CD8-positive, alpha-beta memory T cell (primary cell): ENCODE measurements around the gene FTSJ3. TPM values are rescaled to one million over a fixed set of nuclear protein-coding genes. Genes with fewer than 3 reads are reported as not detected.
"Not testable (repeated sequence)": the region's sequence is repeated elsewhere in the genome, so short reads cannot be mapped to it uniquely, and the experiment has no call there.

Source experiments
- CTCF ChIA-PET: fragments of 350-600 bp; sonication (Branson Sonifier 250); formaldehyde crosslinking; loops from one replicate; lab custom pipeline; 2021; ENCODE audit warnings: antibody characterized with exemption; lab: Charles Lee
- POLR2A ChIA-PET: fragments of 350-600 bp; sonication (Branson Sonifier 250); formaldehyde crosslinking; loops from one replicate; lab custom pipeline; 2021; ENCODE audit warnings: antibody characterized with exemption; lab: Charles Lee
- DNase-seq, 5 donors: peaks; one replicate each; pipeline versions ENCODE4 v3.0.0 to v3.0.0-alpha.2; 2020 to 2022; ENCODE audit warnings: mixed read lengths in 1 of 5
- H3K27ac ChIP-seq: one replicate; pipeline ENCODE4 v1.7.0; 2013; ENCODE audit warnings: low read depth, mild to moderate bottlenecking, low read length, moderate library complexity
- H3K27me3 ChIP-seq: 2 replicates; pipeline ENCODE4 v1.7.0; 2013; ENCODE audit warnings: low read length, mild to moderate bottlenecking; ENCODE audit not compliant: insufficient read depth, poor library complexity, severe bottlenecking
- H3K36me3 ChIP-seq: 2 replicates; pipeline ENCODE4 v1.7.0; 2013; ENCODE audit warnings: mild to moderate bottlenecking, low read length, moderate library complexity; ENCODE audit not compliant: insufficient read depth
- H3K4me1 ChIP-seq: 2 replicates; pipeline ENCODE4 v1.7.0; 2013; ENCODE audit warnings: mild to moderate bottlenecking, low read length, moderate library complexity; ENCODE audit not compliant: insufficient read depth
- H3K4me3 ChIP-seq: 2 replicates; pipeline ENCODE4 v1.7.0; 2013; ENCODE audit warnings: mild to moderate bottlenecking, low read length
- H3K9me3 ChIP-seq: 2 replicates; pipeline ENCODE4 v1.7.0; 2013; ENCODE audit warnings: mild to moderate bottlenecking, low read length
- H3K27ac Mint-ChIP-seq, 8 donors: one replicate each; pipeline ENCODE4 v1.8.0; 2020 to 2021; ENCODE audit warnings: mixed read lengths in 8 of 8, mild to moderate bottlenecking in 6 of 8, inconsistent platforms in 3 of 8, moderate library complexity in 3 of 8
- H3K27me3 Mint-ChIP-seq, 2 donors: one replicate each; pipeline ENCODE4 v1.8.0; 2020 to 2021; ENCODE audit warnings: mixed read lengths in 2 of 2, mild to moderate bottlenecking in 1 of 2, moderate library complexity in 1 of 2
- H3K36me3 Mint-ChIP-seq, 3 donors: one replicate each; pipeline ENCODE4 v1.8.0; 2020 to 2021; ENCODE audit warnings: mixed read lengths in 3 of 3, inconsistent platforms in 1 of 3, mild to moderate bottlenecking in 1 of 3
- H3K4me1 Mint-ChIP-seq, 3 donors: one replicate each; pipeline ENCODE4 v1.8.0; 2020 to 2021; ENCODE audit warnings: mixed read lengths in 3 of 3, inconsistent platforms in 1 of 3, mild to moderate bottlenecking in 1 of 3
- H3K4me3 Mint-ChIP-seq, 7 donors: one replicate each; pipeline ENCODE4 v1.8.0; 2020 to 2021; ENCODE audit warnings: mixed read lengths in 7 of 7, mild to moderate bottlenecking in 6 of 7, moderate library complexity in 4 of 7, inconsistent platforms in 2 of 7
- H3K9me3 Mint-ChIP-seq, 5 donors: one replicate each; pipeline ENCODE4 v1.8.0; 2020 to 2022; ENCODE audit warnings: mixed read lengths in 5 of 5, mild to moderate bottlenecking in 3 of 5, moderate library complexity in 2 of 5, inconsistent platforms in 1 of 5
- polyA plus RNA-seq: library from polyadenylated mRNA; unstranded; fragments of 300-500 nt; fragmentation: Illumina TruSeq; gene quantifications from one replicate; pipeline ENCODE4 v1.2.3, GENCODE V29; 2021
- total RNA-seq, 2 experiments: library from RNA; stranded (reverse); gene quantifications; one replicate each; pipeline ENCODE4 v1.2.3, GENCODE V29; 2021

FTSJ3 gene
- total and polyA plus RNA-seq, 3 experiments from 2014 or later: 34.8 to 102 (median 98.1) TPM

- CTCF ChIA-PET, H3K27me3 ChIP-seq, H3K9me3 ChIP-seq, H3K4me1 Mint-ChIP-seq, POLR2A ChIA-PET, H3K27ac ChIP-seq, H3K4me3 Mint-ChIP-seq, H3K9me3 Mint-ChIP-seq, H3K4me3 ChIP-seq, H3K4me1 ChIP-seq, H3K27me3 Mint-ChIP-seq, DNase-seq: not testable (repeated sequence)
- Mint-ChIP-seq H3K36me3 (peaks cover 12 to 93% (median 14%) of the 10 kb centered on the region in 3 donors), H3K27ac (peak overlapping the region in 2 of 8 donors; percentile 23 to 32)
- H3K36me3 ChIP-seq: peaks cover 62% of the 10 kb centered on the region
Measured at GRCh38 chr17:63796375-63796774, 31.1 kb downstream of the FTSJ3 start.

- POLR2A ChIA-PET: no interaction called here
- no peaks in the 10 kb centered on the region for H3K27me3 Mint-ChIP-seq
- H3K36me3 Mint-ChIP-seq: peaks cover 4 to 84% (median 11%) of the 10 kb centered on the region in 3 donors
- peak overlapping the region in 2 of 8 donors; percentile 45 to 51 for H3K27ac Mint-ChIP-seq
- CTCF ChIA-PET: no interaction called here
- peaks cover 3 to 9% (median 4%) of the 10 kb centered on the region in 3 donors for H3K4me1 Mint-ChIP-seq
- no peak overlapping the region for H3K4me3 Mint-ChIP-seq
- no peaks in the 10 kb centered on the region for H3K9me3 Mint-ChIP-seq
- H3K27ac ChIP-seq: no peak overlapping the region
- no peaks in the 10 kb centered on the region for H3K4me1 ChIP-seq
- no peak for DNase-seq
- H3K36me3 ChIP-seq: peaks cover 49% of the 10 kb centered on the region
- no peak overlapping the region for H3K4me3 ChIP-seq
- no peaks in the 10 kb centered on the region for H3K27me3 ChIP-seq
- no peaks in the 10 kb centered on the region for H3K9me3 ChIP-seq
Measured at GRCh38 chr17:63792055-63792729, 35.3 kb downstream of the FTSJ3 start.

- no peaks in the 10 kb centered on the region for H3K27me3 ChIP-seq
- H3K4me1 ChIP-seq: no peaks in the 10 kb centered on the region
- Mint-ChIP-seq H3K27ac (peak overlapping the region in 1 of 8 donors; percentile 11), H3K36me3 (peaks cover 4 to 77% (median 8%) of the 10 kb centered on the region in 3 donors), H3K4me1 (peaks cover 7 to 12% (median 9%) of the 10 kb centered on the region in 3 donors), H3K4me3 (no peak overlapping the region), H3K9me3 (no peaks in the 10 kb centered on the region), H3K27me3 (no peaks in the 10 kb centered on the region)
- ChIA-PET POLR2A (interaction anchor here (0.7 kb wide), 1 partner anchor 128 kb away, joined by 11 read pairs; no protein-coding TSS in a partner anchor), CTCF (no interaction called here)
- peaks cover 39% of the 10 kb centered on the region for H3K36me3 ChIP-seq
- H3K27ac ChIP-seq: no peak overlapping the region
- H3K9me3 ChIP-seq: no peaks in the 10 kb centered on the region
- DNase-seq: no peak
- no peak overlapping the region for H3K4me3 ChIP-seq
Measured at GRCh38 chr17:63790057-63790456, 37.4 kb downstream of the FTSJ3 start.

- Histone ChIP-seq H3K4me1 (peaks cover 8% of the 10 kb centered on the region), H3K36me3 (peaks cover 27% of the 10 kb centered on the region), H3K9me3 (no peaks in the 10 kb centered on the region), H3K4me3 (no peak overlapping the region), H3K27ac (no peak overlapping the region), H3K27me3 (no peaks in the 10 kb centered on the region)
- H3K27me3 Mint-ChIP-seq: no peaks in the 10 kb centered on the region
- no peak overlapping the region for H3K4me3 Mint-ChIP-seq
- no peaks in the 10 kb centered on the region for H3K9me3 Mint-ChIP-seq
- ChIA-PET CTCF (interaction anchor here (1.1 kb wide), 1 partner anchor 89 kb away, joined by 3 read pairs; no protein-coding TSS in a partner anchor), POLR2A (no interaction called here)
- peaks cover 22 to 35% (median 23%) of the 10 kb centered on the region in 3 donors for H3K4me1 Mint-ChIP-seq
- H3K36me3 Mint-ChIP-seq: peaks cover 0 to 70% (median 4%) of the 10 kb centered on the region in 3 donors
- DNase-seq: no peak
- H3K27ac Mint-ChIP-seq: peak overlapping the region in 1 of 8 donors; percentile 17
Measured at GRCh38 chr17:63786971-63787711, 40.3 kb downstream of the FTSJ3 start.

- no peak overlapping the region for H3K4me3 ChIP-seq
- H3K36me3 ChIP-seq: peaks cover 27% of the 10 kb centered on the region
- H3K4me1 Mint-ChIP-seq: peaks cover 23 to 41% (median 26%) of the 10 kb centered on the region in 3 donors
- ChIA-PET POLR2A (no interaction called here), CTCF (interaction anchor here (1.1 kb wide), 1 partner anchor 88 kb away, joined by 3 read pairs; no protein-coding TSS in a partner anchor)
- no peak for DNase-seq
- no peaks in the 10 kb centered on the region for H3K9me3 Mint-ChIP-seq
- H3K27ac Mint-ChIP-seq: peak overlapping the region in 3 of 8 donors; percentile 10 to 31 (median 29)
- no peak overlapping the region for H3K27ac ChIP-seq
- H3K4me3 Mint-ChIP-seq: no peak overlapping the region
- peaks cover 0 to 66% (median 3%) of the 10 kb centered on the region in 3 donors for H3K36me3 Mint-ChIP-seq
- H3K27me3 Mint-ChIP-seq: no peaks in the 10 kb centered on the region
- H3K27me3 ChIP-seq: no peaks in the 10 kb centered on the region
- H3K9me3 ChIP-seq: no peaks in the 10 kb centered on the region
- H3K4me1 ChIP-seq: peaks cover 8% of the 10 kb centered on the region
Measured at GRCh38 chr17:63786117-63786516, 41.3 kb downstream of the FTSJ3 start.

- Mint-ChIP-seq H3K4me1 (peaks cover 29 to 46% (median 31%) of the 10 kb centered on the region in 3 donors), H3K9me3 (no peaks in the 10 kb centered on the region), H3K4me3 (no peak overlapping the region), H3K36me3 (peaks cover 0 to 69% (median 7%) of the 10 kb centered on the region in 3 donors), H3K27ac (peak overlapping the region in 5 of 8 donors; percentile 7 to 64 (median 31)), H3K27me3 (no peaks in the 10 kb centered on the region)
- no peak for DNase-seq
- peaks cover 9% of the 10 kb centered on the region for H3K4me1 ChIP-seq
- H3K9me3 ChIP-seq: no peaks in the 10 kb centered on the region
- ChIA-PET CTCF (no interaction called here), POLR2A (no interaction called here)
- peaks cover 27% of the 10 kb centered on the region for H3K36me3 ChIP-seq
- no peak overlapping the region for H3K4me3 ChIP-seq
- H3K27ac ChIP-seq: no peak overlapping the region
- no peaks in the 10 kb centered on the region for H3K27me3 ChIP-seq
Measured at GRCh38 chr17:63785556-63785955, 41.9 kb downstream of the FTSJ3 start.

GRCh38 chr17:63783522-63783921 lies 43.9 kb downstream of the FTSJ3 start:
- Mint-ChIP-seq H3K4me3 (peak overlapping the region in 1 of 7 donors; percentile 74), H3K36me3 (peaks cover 0 to 68% (median 6%) of the 10 kb centered on the region in 3 donors), H3K27me3 (no peaks in the 10 kb centered on the region), H3K27ac (peak overlapping the region in 7 of 8 donors; percentile 39 to 75 (median 68)), H3K9me3 (no peaks in the 10 kb centered on the region), H3K4me1 (peaks cover 42 to 59% (median 47%) of the 10 kb centered on the region in 3 donors)
- DNase-seq: no peak
- peaks cover 16% of the 10 kb centered on the region for H3K36me3 ChIP-seq
- CTCF ChIA-PET: interaction anchor here (2.4 kb wide), 1 partner anchor 10 kb away, joined by 6 read pairs; the partner anchor contains the start of genes CCDC47 and DDX42
- POLR2A ChIA-PET: interaction anchor here (1.3 kb wide), 1 partner anchor 10 kb away, joined by 4 read pairs; the partner anchor contains the start of genes CCDC47 and DDX42
- no peak overlapping the region for H3K4me3 ChIP-seq
- H3K4me1 ChIP-seq: peaks cover 11% of the 10 kb centered on the region
- H3K27me3 ChIP-seq: no peaks in the 10 kb centered on the region
- H3K9me3 ChIP-seq: no peaks in the 10 kb centered on the region
- no peak overlapping the region for H3K27ac ChIP-seq
